Measurements from ENCODE around the gene CYB5R2. TPM values are rescaled to one million over a fixed set of nuclear protein-coding genes. Genes with fewer than 3 reads are reported as not detected.
A peak's percentile ranks its signal among the peaks of the same experiment; 100 is the strongest.

Gene CYB5R2
- total RNA-seq, 2 experiments from 2014 or later = not detected

GRCh38 chr11:7677071-7677470 lies 3.8 kb upstream of the CYB5R2 start:
- Histone ChIP-seq H3K4me3 (ENCODE audit: low read length) (no peak overlapping the region), H3K36me3 (ENCODE audit: insufficient read depth, low read length) (no peaks in the 10 kb centered on the region), H3K27me3 (ENCODE audit: control insufficient read depth in 1 of 2, insufficient read depth in 2 of 2, low read length in 2 of 2) (peaks cover 30 to 68% of the 10 kb centered on the region in 2 experiments), H3K27ac (ENCODE audit: low read depth in 1 of 2, low read length in 2 of 2) (no peak overlapping the region), H3K4me1 (ENCODE audit: insufficient read depth, low read length) (peaks cover 15% of the 10 kb centered on the region), H3K9me3 (ENCODE audit: control insufficient read depth in 1 of 2, insufficient read depth in 1 of 2, low read length in 2 of 2) (peaks cover 0 to 7% of the 10 kb centered on the region in 2 experiments)
- H3K36me3 Mint-ChIP-seq (ENCODE audit: low read depth) = no peaks in the 10 kb centered on the region
- ChIA-PET POLR2A (interaction anchor here (0.7 kb wide), 1 partner anchor 16 kb away, joined by 3 read pairs; no protein-coding TSS in a partner anchor), CTCF (interaction anchor here (0.9 to 1.7 kb wide), 2 partner anchors 10 to 12 kb away, joined by 3 to 5 read pairs; no protein-coding TSS in a partner anchor)
- H3K27me3 Mint-ChIP-seq = peaks cover 81% of the 10 kb centered on the region
- peak in 2 of 14 experiments; percentile 22 to 46 for DNase-seq
- H3K4me1 Mint-ChIP-seq (ENCODE audit: low read depth) = peaks cover 11% of the 10 kb centered on the region
- TF ChIP-seq, protein P1, sequence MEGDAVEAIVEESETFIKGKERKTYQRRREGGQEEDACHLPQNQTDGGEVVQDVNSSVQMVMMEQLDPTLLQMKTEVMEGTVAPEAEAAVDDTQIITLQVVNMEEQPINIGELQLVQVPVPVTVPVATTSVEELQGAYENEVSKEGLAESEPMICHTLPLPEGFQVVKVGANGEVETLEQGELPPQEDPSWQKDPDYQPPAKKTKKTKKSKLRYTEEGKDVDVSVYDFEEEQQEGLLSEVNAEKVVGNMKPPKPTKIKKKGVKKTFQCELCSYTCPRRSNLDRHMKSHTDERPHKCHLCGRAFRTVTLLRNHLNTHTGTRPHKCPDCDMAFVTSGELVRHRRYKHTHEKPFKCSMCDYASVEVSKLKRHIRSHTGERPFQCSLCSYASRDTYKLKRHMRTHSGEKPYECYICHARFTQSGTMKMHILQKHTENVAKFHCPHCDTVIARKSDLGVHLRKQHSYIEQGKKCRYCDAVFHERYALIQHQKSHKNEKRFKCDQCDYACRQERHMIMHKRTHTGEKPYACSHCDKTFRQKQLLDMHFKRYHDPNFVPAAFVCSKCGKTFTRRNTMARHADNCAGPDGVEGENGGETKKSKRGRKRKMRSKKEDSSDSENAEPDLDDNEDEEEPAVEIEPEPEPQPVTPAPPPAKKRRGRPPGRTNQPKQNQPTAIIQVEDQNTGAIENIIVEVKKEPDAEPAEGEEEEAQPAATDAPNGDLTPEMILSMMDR (IDR thresholded peaks at IDR 0.05) = no peak
- H3K9me3 Mint-ChIP-seq = no peaks in the 10 kb centered on the region
- H3K4me3 Mint-ChIP-seq = no peak overlapping the region
- no peak for ATAC-seq (ENCODE audit: poor library complexity)
- intact Hi-C loops (cut with DNase I, micrococcal nuclease) = no loop called here
- H3K27ac Mint-ChIP-seq = no peak overlapping the region

GRCh38 chr11:7675631-7676030 lies 2.3 kb upstream of the CYB5R2 start:
- CTCF ChIA-PET = no interaction called here
- DNase-seq (no peak), ATAC-seq (ENCODE audit: poor library complexity) (no peak)
- intact Hi-C loops (cut with DNase I, micrococcal nuclease) = no loop called here
- no peak overlapping the region for H3K4me3 ChIP-seq (ENCODE audit: low read length)
- TF ChIP-seq, protein P1 (IDR thresholded peaks at IDR 0.05) = no peak
- POLR2A ChIA-PET = no interaction called here
- Mint-ChIP-seq H3K4me3 (no peak overlapping the region), H3K36me3 (ENCODE audit: low read depth) (no peaks in the 10 kb centered on the region), H3K27ac (no peak overlapping the region), H3K4me1 (ENCODE audit: low read depth) (peaks cover 11% of the 10 kb centered on the region), H3K27me3 (peaks cover 88% of the 10 kb centered on the region), H3K9me3 (no peaks in the 10 kb centered on the region)
- peaks cover 39 to 71% of the 10 kb centered on the region in 2 experiments for H3K27me3 ChIP-seq (ENCODE audit: control insufficient read depth in 1 of 2, insufficient read depth in 2 of 2, low read length in 2 of 2)
- H3K36me3 ChIP-seq (ENCODE audit: insufficient read depth, low read length) = no peaks in the 10 kb centered on the region
- no peak overlapping the region for H3K27ac ChIP-seq (ENCODE audit: low read depth in 1 of 2, low read length in 2 of 2)
- H3K9me3 ChIP-seq (ENCODE audit: control insufficient read depth in 1 of 2, insufficient read depth in 1 of 2, low read length in 2 of 2) = peaks cover 0 to 7% of the 10 kb centered on the region in 2 experiments
- H3K4me1 ChIP-seq (ENCODE audit: insufficient read depth, low read length) = peaks cover 15% of the 10 kb centered on the region

DNA sequence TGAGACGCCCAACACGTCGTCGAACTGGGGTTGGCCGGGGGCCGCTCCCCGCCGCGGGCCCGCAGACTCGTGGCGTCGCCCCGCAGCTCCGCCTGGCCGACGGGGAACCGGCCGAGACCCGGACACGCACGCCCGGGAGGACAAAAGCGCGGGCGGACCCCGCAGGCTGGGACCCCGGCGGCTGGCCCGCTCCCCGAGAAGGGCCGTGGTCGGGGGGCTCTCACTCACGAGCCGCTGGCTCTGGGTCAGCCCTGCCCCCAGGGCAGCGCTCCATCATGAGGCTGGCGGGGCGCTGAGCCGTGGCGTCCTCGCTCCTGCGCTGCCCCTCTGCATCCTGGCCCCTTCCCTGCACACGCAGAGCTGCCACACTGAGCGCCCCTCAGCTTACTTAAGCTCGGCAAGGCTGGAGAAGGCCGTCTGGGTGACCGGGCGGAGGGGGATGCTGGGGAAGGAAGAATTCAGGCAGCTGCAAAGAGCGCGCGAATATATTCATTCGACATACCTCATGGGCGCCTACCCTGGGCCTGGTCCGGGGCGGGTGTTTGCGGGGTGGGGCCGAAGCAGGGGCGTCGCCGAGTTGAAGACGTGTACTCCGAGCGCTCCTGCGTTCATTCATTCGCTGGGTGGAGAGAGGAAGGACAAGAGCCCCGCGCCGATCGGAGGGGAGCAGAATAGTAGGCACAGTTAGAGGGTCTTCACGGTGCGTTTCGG lies 579 bp upstream of the CYB5R2 start:
- Histone ChIP-seq H3K9me3 (ENCODE audit: control insufficient read depth in 1 of 2, insufficient read depth in 1 of 2, low read length in 2 of 2) (peaks cover 0 to 7% of the 10 kb centered on the region in 2 experiments), H3K27ac (ENCODE audit: low read depth in 1 of 2, low read length in 2 of 2) (no peak overlapping the region), H3K36me3 (ENCODE audit: insufficient read depth, low read length) (no peaks in the 10 kb centered on the region), H3K27me3 (ENCODE audit: control insufficient read depth in 1 of 2, insufficient read depth in 2 of 2, low read length in 2 of 2) (peaks cover 39 to 59% of the 10 kb centered on the region in 2 experiments), H3K4me3 (ENCODE audit: low read length) (peak overlapping the region; percentile 41), H3K4me1 (ENCODE audit: insufficient read depth, low read length) (peaks cover 15% of the 10 kb centered on the region)
- intact Hi-C loops (cut with DNase I, micrococcal nuclease) = no loop called here
- ChIA-PET CTCF (no interaction called here), POLR2A (no interaction called here)
- ATAC-seq (ENCODE audit: poor library complexity) = peak; percentile 59
- peak overlapping the region; percentile 84 for H3K4me3 Mint-ChIP-seq
- no peaks in the 10 kb centered on the region for H3K36me3 Mint-ChIP-seq (ENCODE audit: low read depth)
- peaks cover 11% of the 10 kb centered on the region for H3K4me1 Mint-ChIP-seq (ENCODE audit: low read depth)
- TF ChIP-seq, protein P1 (IDR thresholded peaks at IDR 0.05) = no peak
- peak in 3 of 14 experiments; percentile 3 to 21 (median 12) for DNase-seq
- H3K27ac Mint-ChIP-seq = no peak overlapping the region
- H3K27me3 Mint-ChIP-seq = peaks cover 75% of the 10 kb centered on the region
- H3K9me3 Mint-ChIP-seq = no peaks in the 10 kb centered on the region
